Measurements from ENCODE around the gene TMEM256.

TMEM256 gene

GRCh38 chr17:7428557-7428956, 24.7 kb upstream of the TMEM256 start, which contains the start of gene SPEM3:
TSS of gene SPEM3 (plus strand) at chr17:7428857. CDS start at chr17:7428903, 46 bp downstream.
- no peak for DNase-seq

- DNase-seq = no peak
Measured at GRCh38 chr17:7427549-7427948, 23.7 kb upstream of the TMEM256 start.

GRCh38 chr17:7426896-7427489, 23.1 kb upstream of the TMEM256 start:
- DNase-seq = no peak

GRCh38 chr17:7426203-7426863, 22.4 kb upstream of the TMEM256 start:
- DNase-seq = no peak

- no peak for DNase-seq
Measured at GRCh38 chr17:7425756-7426155, 21.9 kb upstream of the TMEM256 start.

GRCh38 chr17:7425316-7425715, 21.4 kb upstream of the TMEM256 start, which contains the start of gene SPEM2:
TSS of gene SPEM2 (plus strand) at chr17:7425616. CDS start at chr17:7425689, 73 bp downstream.
- no peak for DNase-seq

GRCh38 chr17:7423679-7424078, 19.8 kb upstream of the TMEM256 start:
- no peak for DNase-seq

GRCh38 chr17:7421186-7421585, 17.3 kb upstream of the TMEM256 start:
- no peak for DNase-seq

- no peak for DNase-seq
Measured at GRCh38 chr17:7419819-7420610, 16.1 kb upstream of the TMEM256 start, which contains the start of gene SPEM1. TSS of gene SPEM1 (plus strand) at chr17:7420324. CDS start at chr17:7420385, 61 bp downstream.

GRCh38 chr17:7418472-7419152, 14.7 kb upstream of the TMEM256 start:
- no peak for DNase-seq

- DNase-seq = no peak
Measured at GRCh38 chr17:7417056-7417655, 13.3 kb upstream of the TMEM256 start.

- no peak for DNase-seq
Measured at GRCh38 chr17:7416323-7416722, 12.4 kb upstream of the TMEM256 start.

GRCh38 chr17:7415784-7416183, 11.9 kb upstream of the TMEM256 start:
- no peak for DNase-seq

GRCh38 chr17:7414837-7415236, 10.9 kb upstream of the TMEM256 start:
- DNase-seq = no peak

- no peak for DNase-seq
Measured at GRCh38 chr17:7413346-7413985, 9.6 kb upstream of the TMEM256 start.

- DNase-seq = no peak
Measured at GRCh38 chr17:7411427-7411750, 7.5 kb upstream of the TMEM256 start.

- no peak for DNase-seq
Measured at GRCh38 chr17:7410634-7411426, 6.9 kb upstream of the TMEM256 start.

GRCh38 chr17:7409716-7410115, 5.8 kb upstream of the TMEM256 start:
- no peak for DNase-seq

GRCh38 chr17:7408863-7409262, 5.0 kb upstream of the TMEM256 start:
- DNase-seq = no peak

GRCh38 chr17:7408252-7408727, 4.4 kb upstream of the TMEM256 start:
- DNase-seq = no peak
